Spinal cord (tissue), 10 donors: Measurements from ENCODE around the gene ATAD5. TPM values are rescaled to one million over a fixed set of nuclear protein-coding genes. Genes with fewer than 3 reads are reported as not detected.
"Not testable (repeated sequence)": the region's sequence is repeated elsewhere in the genome, so short reads cannot be mapped to it uniquely, and the experiment has no call there.

Source experiments
- DNase-seq, 6 donors: peaks; one replicate each; pipeline versions ENCODE4 v3.0.0 to v3.0.0-alpha.2; 2013 to 2015; ENCODE audit warnings: low spot score in 6 of 6, low read depth in 4 of 6
- H3K27ac ChIP-seq: one replicate; pipeline ENCODE4 v1.5.1; 2013; ENCODE audit warnings: low read depth, low read length, control low read depth
- H3K27me3 ChIP-seq: one replicate; pipeline ENCODE4 v1.6.1; 2013; ENCODE audit warnings: low read length; ENCODE audit not compliant: control insufficient read depth, insufficient read depth
- H3K36me3 ChIP-seq: one replicate; pipeline ENCODE4 v1.6.1; 2013; ENCODE audit warnings: low read length; ENCODE audit not compliant: control insufficient read depth, insufficient read depth
- H3K4me1 ChIP-seq: one replicate; pipeline ENCODE4 v1.6.1; 2013; ENCODE audit warnings: low read length; ENCODE audit not compliant: control insufficient read depth, insufficient read depth
- H3K4me3 ChIP-seq: one replicate; pipeline ENCODE4 v1.5.1; 2013; ENCODE audit warnings: low read depth, low read length, control low read depth
- H3K9me3 ChIP-seq: one replicate; pipeline ENCODE4 v1.6.1; 2013; ENCODE audit warnings: low read length; ENCODE audit not compliant: control insufficient read depth, insufficient read depth
- WGBS: methylation state at CpG from one replicate; pipeline ENCODE4 v1.1.5; 2013; ENCODE audit warnings: missing lambda C conversion rate; ENCODE audit not compliant: insufficient coverage; 5-methylcytosine and 5-hydroxymethylcytosine counted together
- polyA plus RNA-seq, 2 donors: library from polyadenylated mRNA; unstranded; fragments of 120-200 nt; gene quantifications; one replicate each; pipeline ENCODE4 v1.2.1, GENCODE V29; 2013; ENCODE audit not compliant: insufficient read length in 2 of 2
- total RNA-seq, 2 donors: library from RNA; depleted of rRNA in 1 of 2; stranded (reverse); fragments of 120-200 nt in 1 of 2; fragments of >200 nt in 1 of 2; gene quantifications; one replicate each; pipeline versions ENCODE4 v1.2.3 to v1.2.4, GENCODE V29; 2013 to 2014
- donor health status: healthy.

The ATAD5 gene
- total and polyA plus RNA-seq, 4 donors = 4.0 to 5.4 (median 4.7) TPM

GRCh38 chr17:30921544-30922196 lies 89.9 kb downstream of the ATAD5 start, which contains the start of gene ADAP2:
Gene ADAP2 (plus strand): TSS chr17:30921945. CDS start chr17:30922015, 70 bp downstream.
- H3K27me3 ChIP-seq = peaks cover 46% of the 10 kb centered on the region
- H3K4me1 ChIP-seq = peaks cover 10% of the 10 kb centered on the region
- peak in 2 of 6 donors; percentile 9 to 17 for DNase-seq
- 2% methylated on average over 57 of the region's 60 CpGs for WGBS
- H3K9me3 ChIP-seq = no peaks in the 10 kb centered on the region
- H3K27ac ChIP-seq = no peak within 1 kb of the TSS
- no peak within 1 kb of the TSS for H3K4me3 ChIP-seq
- H3K36me3 ChIP-seq = no peaks in the 10 kb centered on the region

- H3K4me1 ChIP-seq = peaks cover 10% of the 10 kb centered on the region
- H3K27me3 ChIP-seq = peaks cover 46% of the 10 kb centered on the region
- WGBS = 2% methylated on average over 60 of the region's 66 CpGs
- no peak overlapping the region for H3K27ac ChIP-seq
- peak in 1 of 6 donors; percentile 7 for DNase-seq
- H3K9me3 ChIP-seq = no peaks in the 10 kb centered on the region
- no peak overlapping the region for H3K4me3 ChIP-seq
- H3K36me3 ChIP-seq = no peaks in the 10 kb centered on the region
Observed at GRCh38 chr17:30922235-30923030, 90.7 kb downstream of the ATAD5 start.

GRCh38 chr17:30924341-30924740 lies 92.6 kb downstream of the ATAD5 start:
- 89% methylated on average over 2 of the region's 2 CpGs for WGBS
- Histone ChIP-seq H3K4me3 (no peak overlapping the region), H3K9me3 (no peaks in the 10 kb centered on the region), H3K4me1 (peaks cover 10% of the 10 kb centered on the region), H3K36me3 (no peaks in the 10 kb centered on the region), H3K27me3 (peaks cover 44% of the 10 kb centered on the region), H3K27ac (no peak overlapping the region)
- DNase-seq = no peak

GRCh38 chr17:30926516-30926915 lies 94.8 kb downstream of the ATAD5 start:
- Histone ChIP-seq H3K4me3 (no peak overlapping the region), H3K27ac (no peak overlapping the region), H3K27me3 (peaks cover 28% of the 10 kb centered on the region), H3K36me3 (no peaks in the 10 kb centered on the region), H3K4me1 (peaks cover 10% of the 10 kb centered on the region), H3K9me3 (no peaks in the 10 kb centered on the region)
- 40% methylated on average over 2 of the region's 6 CpGs for WGBS
- no peak for DNase-seq

GRCh38 chr17:30927756-30928155 lies 96.0 kb downstream of the ATAD5 start:
- no peak for DNase-seq
- H3K27me3 ChIP-seq = peaks cover 21% of the 10 kb centered on the region
- H3K9me3 ChIP-seq = no peaks in the 10 kb centered on the region
- 98% methylated on average over 4 of the region's 5 CpGs for WGBS
- H3K4me1 ChIP-seq = peaks cover under 1% of the 10 kb centered on the region
- no peak overlapping the region for H3K27ac ChIP-seq
- no peaks in the 10 kb centered on the region for H3K36me3 ChIP-seq
- H3K4me3 ChIP-seq = no peak overlapping the region

- Histone ChIP-seq H3K4me3 (no peak overlapping the region), H3K9me3 (no peaks in the 10 kb centered on the region), H3K36me3 (no peaks in the 10 kb centered on the region), H3K27me3 (peaks cover 12% of the 10 kb centered on the region), H3K4me1 (no peaks in the 10 kb centered on the region), H3K27ac (no peak overlapping the region)
- DNase-seq = no peak
- no CpG with 5 or more reads among the region's 3 CpGs for WGBS
Observed at GRCh38 chr17:30928584-30928983, 96.8 kb downstream of the ATAD5 start.

GRCh38 chr17:30929081-30929633 lies 97.4 kb downstream of the ATAD5 start:
- no peak for DNase-seq
- H3K27ac ChIP-seq = no peak overlapping the region
- no peaks in the 10 kb centered on the region for H3K4me1 ChIP-seq
- peaks cover 7% of the 10 kb centered on the region for H3K27me3 ChIP-seq
- H3K4me3 ChIP-seq = no peak overlapping the region
- no peaks in the 10 kb centered on the region for H3K9me3 ChIP-seq
- WGBS = 41% methylated on average over 8 of the region's 8 CpGs
- no peaks in the 10 kb centered on the region for H3K36me3 ChIP-seq

- 95% methylated on average over 2 of the region's 3 CpGs for WGBS
- not testable (repeated sequence) for H3K27ac ChIP-seq, H3K27me3 ChIP-seq
Observed at GRCh38 chr17:30929861-30930260, 98.1 kb downstream of the ATAD5 start.

GRCh38 chr17:30930495-30930894 lies 98.7 kb downstream of the ATAD5 start:
- Histone ChIP-seq H3K27me3 (peaks cover 4% of the 10 kb centered on the region), H3K36me3 (no peaks in the 10 kb centered on the region), H3K4me1 (no peaks in the 10 kb centered on the region), H3K9me3 (no peaks in the 10 kb centered on the region), H3K27ac (no peak overlapping the region), H3K4me3 (no peak overlapping the region)
- 86% methylated on average over 1 of the region's 3 CpGs for WGBS
- no peak for DNase-seq

More at GRCh38 chr17:30929861-30930260, 98.1 kb downstream of the ATAD5 start:
- H3K4me1 ChIP-seq, H3K4me3 ChIP-seq, DNase-seq, H3K36me3 ChIP-seq, H3K9me3 ChIP-seq: not testable (repeated sequence)
